ENCODE data around the gene ZBTB18.
"Not testable (repeated sequence)": the region's sequence is repeated elsewhere in the genome, so short reads cannot be mapped to it uniquely, and the experiment has no call there.

Gene ZBTB18

DNA sequence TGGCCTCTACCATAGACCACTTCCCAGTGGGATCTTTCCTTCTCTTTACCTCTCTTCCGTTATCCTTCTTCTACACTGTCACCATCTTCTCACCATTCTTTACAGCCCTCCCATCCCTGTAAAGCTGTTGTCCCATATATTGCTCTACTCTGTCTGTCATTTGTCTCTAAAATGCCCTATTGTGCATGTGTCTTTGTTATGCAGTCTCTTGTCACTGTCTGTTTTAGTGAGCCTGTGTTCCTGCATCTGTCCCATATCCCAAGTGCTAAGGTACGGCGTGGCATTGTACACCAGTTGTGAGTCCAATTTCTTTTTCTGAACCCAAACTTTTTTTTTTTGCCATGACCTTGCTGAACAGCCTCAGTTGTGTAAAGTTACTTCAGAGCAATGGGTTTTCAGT lies 8.8 kb upstream of the ZBTB18 start:
- no peak for FAIRE-seq

- FAIRE-seq = no peak
Measured at GRCh38 chr1:244044423-244044822, 6.7 kb upstream of the ZBTB18 start.

DNA sequence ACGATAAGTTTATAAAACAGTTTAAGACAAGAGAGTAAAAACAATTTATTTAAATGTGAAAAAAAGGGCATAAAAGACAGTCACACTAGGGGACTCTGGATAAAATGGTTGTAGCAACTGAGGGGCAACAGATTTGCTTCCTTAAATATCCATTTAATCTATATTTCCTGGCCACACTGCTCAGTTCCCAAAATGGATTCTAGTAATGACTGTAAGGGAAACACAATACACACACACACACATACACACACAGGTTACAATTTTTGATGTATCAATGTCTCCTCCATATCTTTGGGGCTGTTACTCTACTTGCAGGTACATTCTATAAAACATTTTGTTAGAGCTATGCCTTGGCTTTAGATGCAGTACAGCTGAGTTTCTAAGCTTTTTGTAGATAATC lies 4.8 kb upstream of the ZBTB18 start:
- FAIRE-seq = not testable (repeated sequence)

DNA sequence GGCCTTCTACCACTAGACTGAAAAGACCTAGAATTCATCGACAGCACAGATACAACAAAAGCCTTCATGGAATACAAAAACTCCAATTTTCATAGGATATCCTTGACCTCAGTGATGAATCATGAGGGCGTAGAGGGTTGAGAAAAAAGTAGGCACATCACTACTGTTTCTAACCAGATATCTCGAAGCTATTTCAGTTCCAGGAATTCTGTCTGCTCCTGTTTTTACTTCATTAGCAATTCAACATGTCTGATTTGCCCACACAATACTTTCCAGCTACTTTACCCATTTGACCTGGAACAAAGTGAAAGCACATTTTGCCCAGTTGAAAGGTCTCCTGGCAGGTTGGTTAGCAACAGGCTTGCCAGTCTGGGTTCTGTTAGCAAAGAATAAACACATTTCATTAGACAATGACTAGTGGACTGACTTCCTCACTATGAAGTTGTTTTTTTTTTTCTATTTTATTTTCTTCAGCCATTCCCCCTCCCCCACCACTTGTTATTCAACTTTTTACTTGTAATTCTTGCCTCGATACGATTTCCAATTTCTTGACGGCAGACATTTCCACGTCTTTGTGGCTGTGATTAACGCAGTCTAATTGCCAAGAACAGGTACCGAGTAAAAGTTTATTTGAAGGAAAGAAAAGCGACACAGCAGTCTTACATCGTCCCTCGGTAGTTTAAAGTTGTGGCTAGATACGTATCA lies 4.0 kb upstream of the ZBTB18 start:
- FAIRE-seq = no peak

DNA sequence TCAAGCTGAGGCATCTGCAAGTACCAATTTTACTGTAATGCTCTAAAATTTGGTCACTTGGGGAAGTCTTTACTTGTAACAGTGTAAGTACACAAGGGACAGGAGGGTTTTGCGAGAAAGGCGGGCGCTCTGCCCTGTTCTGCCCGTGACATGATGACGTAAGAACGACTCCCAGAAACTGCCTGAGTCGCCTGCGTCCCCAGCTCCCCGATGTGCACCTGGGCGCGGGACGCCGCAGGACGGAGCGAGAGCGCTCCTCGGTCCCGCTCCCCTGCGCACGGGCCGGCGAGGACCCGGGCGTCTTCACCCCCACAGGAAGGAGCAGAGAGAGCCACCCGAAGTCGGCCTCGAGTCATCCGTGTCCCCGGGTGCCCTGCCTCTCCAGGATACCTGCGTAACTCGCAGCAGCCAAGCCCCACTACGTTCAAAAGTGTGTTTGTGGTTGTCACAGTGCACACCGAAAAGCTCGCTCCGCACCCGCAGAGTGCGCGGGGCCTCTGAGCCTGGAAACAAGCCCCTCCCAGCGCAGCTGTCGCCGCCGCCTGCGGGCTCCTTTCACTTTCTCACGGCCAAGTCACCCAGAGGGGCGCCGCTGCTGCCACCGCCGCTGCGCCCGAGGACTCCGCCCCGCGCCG lies 3.3 kb upstream of the ZBTB18 start:
- no peak for FAIRE-seq

GRCh38 chr1:244048256-244049161 lies 2.6 kb upstream of the ZBTB18 start:
- FAIRE-seq = no peak

GRCh38 chr1:244049162-244050013 lies 1.7 kb upstream of the ZBTB18 start:
- FAIRE-seq = no peak

DNA sequence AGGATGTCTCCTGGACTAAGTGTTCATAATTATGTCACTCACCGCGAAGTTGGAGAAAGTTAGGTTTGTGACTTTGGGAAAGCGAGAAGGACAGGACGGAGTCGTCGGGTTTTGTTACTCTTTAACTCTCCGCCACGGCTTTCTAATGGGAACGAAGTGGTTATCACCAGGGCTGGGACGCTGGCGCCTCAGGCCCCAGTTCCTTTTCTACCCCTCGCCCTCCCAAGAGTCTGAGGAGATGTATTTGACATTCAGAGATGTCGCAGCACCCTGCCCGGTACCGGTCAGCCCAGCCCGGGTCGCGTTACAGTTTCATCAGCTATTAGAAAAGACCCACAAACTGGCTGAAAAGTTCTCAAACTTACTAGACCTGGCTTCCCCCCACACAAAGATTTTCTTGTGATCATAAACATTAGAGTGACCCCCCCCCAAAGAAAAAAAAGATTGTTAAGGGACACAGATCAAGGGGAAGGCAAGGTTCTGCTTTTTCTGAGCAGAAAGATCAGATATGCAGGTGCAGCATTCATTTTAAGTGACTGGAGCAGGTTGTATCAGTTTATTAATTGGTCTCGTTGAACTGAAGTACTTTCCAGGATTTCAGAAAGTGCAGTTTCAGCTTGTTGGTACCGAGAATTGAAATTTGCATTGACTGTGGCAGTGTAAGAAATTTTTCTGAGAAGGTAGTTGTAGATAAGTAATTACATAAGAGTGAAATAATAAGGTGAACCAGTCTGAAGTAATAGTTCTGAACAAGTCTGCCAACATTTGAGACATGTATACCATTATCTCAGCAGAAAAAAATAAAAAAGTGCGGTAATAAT lies 859 bp upstream of the ZBTB18 start:
- no peak for FAIRE-seq

GRCh38 chr1:244052016-244052727 lies 1.1 kb downstream of the ZBTB18 start:
- FAIRE-seq = no peak

GRCh38 chr1:244052728-244053312 lies 1.7 kb downstream of the ZBTB18 start:
- no peak for FAIRE-seq

- FAIRE-seq = no peak
Measured at GRCh38 chr1:244053831-244054230, 2.7 kb downstream of the ZBTB18 start.

GRCh38 chr1:244054247-244054923 lies 3.3 kb downstream of the ZBTB18 start:
- FAIRE-seq = no peak

DNA sequence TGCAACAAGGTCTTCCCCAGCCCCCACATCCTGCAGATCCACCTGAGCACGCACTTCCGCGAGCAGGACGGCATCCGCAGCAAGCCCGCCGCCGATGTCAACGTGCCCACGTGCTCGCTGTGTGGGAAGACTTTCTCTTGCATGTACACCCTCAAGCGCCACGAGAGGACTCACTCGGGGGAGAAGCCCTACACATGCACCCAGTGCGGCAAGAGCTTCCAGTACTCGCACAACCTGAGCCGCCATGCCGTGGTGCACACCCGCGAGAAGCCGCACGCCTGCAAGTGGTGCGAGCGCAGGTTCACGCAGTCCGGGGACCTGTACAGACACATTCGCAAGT lies 3.8 kb downstream of the ZBTB18 start:
- FAIRE-seq = no peak

- FAIRE-seq = no peak
Measured at GRCh38 chr1:244056577-244056976, 5.5 kb downstream of the ZBTB18 start.

DNA sequence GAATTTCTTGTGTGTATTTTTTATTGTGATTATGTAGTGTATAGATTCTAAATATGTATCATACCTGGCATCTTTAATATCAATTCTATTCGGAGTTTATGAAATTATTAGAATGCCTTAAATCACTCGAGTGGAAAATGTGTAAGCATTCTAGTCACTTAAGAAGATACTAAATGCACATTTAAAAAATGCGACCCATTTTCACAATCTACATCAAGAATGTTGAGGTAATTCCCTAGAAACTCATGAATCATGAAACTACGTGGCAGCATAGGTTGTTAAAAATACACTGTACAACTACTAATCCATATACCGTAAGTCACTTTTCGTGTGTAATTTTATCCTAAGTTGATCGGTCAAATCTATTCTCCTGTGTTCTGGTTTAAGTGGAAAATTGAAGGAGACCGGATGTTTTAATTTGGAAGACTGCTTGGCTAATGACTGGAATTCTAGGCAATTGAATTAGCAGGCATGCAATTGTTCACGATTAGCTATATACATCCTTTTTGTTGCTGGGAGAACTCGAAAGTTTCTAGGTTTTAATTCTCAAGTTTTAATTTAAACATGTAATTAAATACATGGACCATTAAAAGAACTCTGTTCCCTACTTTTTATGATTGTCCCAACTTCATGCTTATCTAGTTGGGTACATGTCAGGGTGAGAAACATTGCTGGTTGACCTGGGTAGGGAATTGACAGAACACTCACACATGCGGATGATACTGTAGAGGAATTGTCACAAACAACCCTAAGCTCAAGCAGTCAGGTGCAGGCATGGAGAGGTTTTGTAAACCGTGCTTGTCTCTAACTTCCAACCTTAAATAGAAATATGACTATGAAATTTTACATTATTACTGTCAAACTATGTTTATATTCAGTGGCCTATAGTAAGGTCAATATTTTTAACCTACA lies 6.6 kb downstream of the ZBTB18 start:
- FAIRE-seq = no peak

DNA sequence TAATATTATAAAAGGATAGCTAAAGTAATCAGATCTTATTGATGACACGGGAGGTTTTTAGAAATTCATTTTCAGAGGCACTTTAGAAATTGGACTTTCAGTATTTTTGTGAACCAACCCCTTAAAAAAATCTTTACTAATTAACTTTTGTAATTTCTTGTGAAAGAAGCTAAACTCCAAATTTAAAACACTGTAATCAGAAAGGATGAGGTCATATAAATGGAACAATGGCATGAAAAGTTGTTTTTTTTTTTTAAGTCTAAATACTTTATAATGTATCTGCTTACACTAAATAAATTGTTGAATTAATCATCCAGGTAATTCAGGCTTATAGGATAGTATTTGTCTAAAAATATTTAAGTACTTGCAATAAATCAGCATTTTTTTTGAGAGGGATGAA lies 9.0 kb downstream of the ZBTB18 start:
- FAIRE-seq = no peak

DNA sequence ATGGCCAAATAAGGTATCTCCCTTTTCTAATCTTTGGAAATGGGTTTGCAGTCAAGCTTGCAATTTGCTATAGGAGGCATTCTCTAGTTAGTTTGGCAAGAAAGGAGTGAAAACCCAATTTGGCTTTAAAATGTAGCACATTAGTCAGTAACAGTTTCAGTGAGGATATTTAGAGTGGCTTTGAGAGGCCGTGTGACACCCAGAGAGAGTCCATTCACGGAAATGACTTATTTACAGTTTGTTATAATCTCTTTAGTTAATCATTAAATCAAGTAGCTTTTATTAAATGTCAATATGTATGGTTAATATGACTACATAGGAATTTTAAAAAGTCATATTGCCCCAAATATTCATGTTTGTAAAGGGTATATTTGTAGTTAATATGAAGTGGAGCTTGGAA lies 9.6 kb downstream of the ZBTB18 start:
- no peak for FAIRE-seq

- no peak for FAIRE-seq
Measured at GRCh38 chr1:244062156-244062725, 11.2 kb downstream of the ZBTB18 start.

DNA sequence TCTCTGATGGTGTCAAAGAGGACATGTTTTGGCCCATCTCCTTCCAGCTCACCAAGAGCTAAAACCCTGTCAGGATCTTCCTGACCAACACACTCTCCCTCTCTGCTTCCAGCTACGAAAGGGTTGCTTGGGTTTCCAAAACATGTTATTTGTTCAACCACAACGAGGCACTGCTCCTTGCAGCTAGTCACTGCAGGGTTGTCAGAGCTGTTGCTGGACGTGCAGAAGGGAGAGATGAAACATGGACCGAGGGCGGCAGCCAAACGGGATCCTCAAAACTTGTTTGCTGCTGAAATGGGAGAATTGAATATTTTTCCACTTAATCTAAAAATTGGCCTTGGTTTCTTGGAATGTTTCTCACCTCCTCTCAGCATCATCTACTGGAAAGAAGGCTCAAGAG lies 12.4 kb downstream of the ZBTB18 start:
- FAIRE-seq = no peak
